A673 (cell line): ENCODE measurements around the gene CEP83.

Experiments
- EZH2 ChIP-seq: fragments of 200-600 bp; sonication (generic); IDR thresholded peaks from 2 replicates; pipeline ENCODE4 v1.6.1; 2017; ENCODE audit warnings: borderline replicate concordance, low read depth, mild to moderate bottlenecking, mixed read lengths, antibody characterized with exemption, low read length; ENCODE audit not compliant: poor library complexity, severe bottlenecking
- TF ChIP-seq, protein P1 (sequence below): fragments of 300-800, 200-600 bp; sonication (generic); conservative IDR thresholded peaks from 2 replicates; pipeline ENCODE4 v1.5.1; 2017; ENCODE audit warnings: low read depth, mild to moderate bottlenecking, antibody characterized with exemption, low read length, moderate library complexity, mixed read lengths

DNA sequence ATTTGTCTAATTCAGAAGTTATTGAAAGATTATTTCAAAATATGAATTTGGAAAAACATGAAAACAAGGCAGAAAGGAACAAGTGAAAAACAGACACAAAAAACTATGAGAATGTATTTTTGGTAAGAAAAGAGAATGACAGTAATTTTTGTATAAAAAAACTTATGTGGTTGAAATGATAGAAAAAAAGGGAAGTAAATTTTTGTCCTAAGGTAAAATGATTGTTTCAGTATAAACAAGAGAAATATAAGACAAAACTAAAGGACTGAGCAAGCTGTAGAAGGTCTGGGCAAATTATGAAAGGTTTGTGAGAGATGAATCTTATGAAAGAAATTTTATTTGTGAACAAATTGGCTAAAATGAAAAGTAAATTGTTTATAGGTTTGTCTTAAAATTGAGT is 44.6 kb downstream of the CEP83 start:
- TF ChIP-seq, protein P1, sequence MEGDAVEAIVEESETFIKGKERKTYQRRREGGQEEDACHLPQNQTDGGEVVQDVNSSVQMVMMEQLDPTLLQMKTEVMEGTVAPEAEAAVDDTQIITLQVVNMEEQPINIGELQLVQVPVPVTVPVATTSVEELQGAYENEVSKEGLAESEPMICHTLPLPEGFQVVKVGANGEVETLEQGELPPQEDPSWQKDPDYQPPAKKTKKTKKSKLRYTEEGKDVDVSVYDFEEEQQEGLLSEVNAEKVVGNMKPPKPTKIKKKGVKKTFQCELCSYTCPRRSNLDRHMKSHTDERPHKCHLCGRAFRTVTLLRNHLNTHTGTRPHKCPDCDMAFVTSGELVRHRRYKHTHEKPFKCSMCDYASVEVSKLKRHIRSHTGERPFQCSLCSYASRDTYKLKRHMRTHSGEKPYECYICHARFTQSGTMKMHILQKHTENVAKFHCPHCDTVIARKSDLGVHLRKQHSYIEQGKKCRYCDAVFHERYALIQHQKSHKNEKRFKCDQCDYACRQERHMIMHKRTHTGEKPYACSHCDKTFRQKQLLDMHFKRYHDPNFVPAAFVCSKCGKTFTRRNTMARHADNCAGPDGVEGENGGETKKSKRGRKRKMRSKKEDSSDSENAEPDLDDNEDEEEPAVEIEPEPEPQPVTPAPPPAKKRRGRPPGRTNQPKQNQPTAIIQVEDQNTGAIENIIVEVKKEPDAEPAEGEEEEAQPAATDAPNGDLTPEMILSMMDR, result no peak
- TF ChIP-seq EZH2, result no peak
